Activated CD4-positive, alpha-beta T cell treated with anti-CD3 and anti-CD28 coated beads for 36 hours (primary cell): ENCODE results near the gene AFG1L. TPM values are rescaled to one million over a fixed set of nuclear protein-coding genes. Genes with fewer than 3 reads are reported as not detected.
A peak's percentile ranks its signal among the peaks of the same experiment; 100 is the strongest.

Source experiments
- ATAC-seq: fragments of 200-7000 bp; cut with Tn5 transposase; one replicate; pipeline ENCODE4 v1.10.0; 2021; ENCODE audit warnings: mild to moderate bottlenecking, moderate library complexity
- CTCF ChIA-PET: fragments of 350-600 bp; sonication (Branson Sonifier 250); formaldehyde crosslinking; loops from one replicate; lab custom pipeline; 2021; ENCODE audit warnings: antibody characterized with exemption; lab: Charles Lee
- POLR2A ChIA-PET: fragments of 350-600 bp; sonication (Branson Sonifier 250); formaldehyde crosslinking; loops from one replicate; lab custom pipeline; 2021; ENCODE audit warnings: antibody characterized with exemption, inconsistent platforms; lab: Charles Lee
- DNase-seq: peaks from one replicate; pipeline ENCODE4 v3.0.0-alpha.2; 2020
- H3K27ac Mint-ChIP-seq: one replicate; pipeline ENCODE4 v1.8.0; 2021; ENCODE audit warnings: mixed read lengths
- H3K27me3 Mint-ChIP-seq: one replicate; pipeline ENCODE4 v1.8.0; 2021; ENCODE audit warnings: mixed read lengths
- H3K36me3 Mint-ChIP-seq: one replicate; pipeline ENCODE4 v1.8.0; 2021; ENCODE audit warnings: low read depth, mixed read lengths
- H3K4me1 Mint-ChIP-seq: one replicate; pipeline ENCODE4 v1.8.0; 2021; ENCODE audit warnings: mixed read lengths
- H3K4me3 Mint-ChIP-seq: one replicate; pipeline ENCODE4 v1.8.0; 2021; ENCODE audit warnings: mild to moderate bottlenecking, moderate library complexity, mixed read lengths
- H3K9me3 Mint-ChIP-seq: one replicate; pipeline ENCODE4 v1.8.0; 2021; ENCODE audit warnings: low read depth, mixed read lengths
- intact Hi-C, 2 experiments: fragments of 100-400 bp; cut with DNase I in 1 of 2; cut with micrococcal nuclease in 1 of 2; formaldehyde crosslinking; loops; one replicate each; pipeline versions ENCODE4 v1.14.2 to v1.15.1; 2022 to 2024; cut with DNase I, micrococcal nuclease
- total RNA-seq, 2 experiments: library from RNA; stranded (reverse); gene quantifications; one replicate each; pipeline ENCODE4 v1.2.3, GENCODE V29; 2021

AFG1L gene
- total RNA-seq, 2 experiments from 2014 or later = 6.6 TPM

DNA sequence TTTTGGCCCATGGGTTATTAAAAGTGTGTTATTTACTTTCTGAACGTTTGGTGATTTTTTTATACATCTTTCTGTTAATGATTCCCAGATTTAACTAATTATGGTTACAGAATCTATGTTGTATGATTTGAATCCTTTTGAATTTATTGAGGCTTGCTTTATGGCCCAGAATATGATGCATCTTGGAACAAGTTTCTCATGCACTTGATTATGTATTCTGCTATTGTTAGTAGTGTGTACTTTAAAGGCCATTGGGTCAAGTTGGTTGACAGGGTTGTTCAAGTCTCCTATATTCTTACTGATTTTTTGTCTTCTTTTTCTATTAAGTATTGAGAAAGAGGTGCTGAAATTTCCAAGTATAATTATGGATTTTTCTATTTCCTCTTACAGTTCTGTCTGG, 160.8 kb downstream of the AFG1L start:
- POLR2A ChIA-PET = no interaction called here
- no peak for DNase-seq
- H3K27me3 Mint-ChIP-seq = peaks cover 30% of the 10 kb centered on the region
- H3K27ac Mint-ChIP-seq = no peak overlapping the region
- H3K36me3 Mint-ChIP-seq = peaks cover 2% of the 10 kb centered on the region
- H3K4me1 Mint-ChIP-seq = peaks cover 7% of the 10 kb centered on the region
- ATAC-seq = no peak
- intact Hi-C loops = no loop called here
- no peaks in the 10 kb centered on the region for H3K9me3 Mint-ChIP-seq
- H3K4me3 Mint-ChIP-seq = no peak overlapping the region
- CTCF ChIA-PET = no interaction called here

DNA sequence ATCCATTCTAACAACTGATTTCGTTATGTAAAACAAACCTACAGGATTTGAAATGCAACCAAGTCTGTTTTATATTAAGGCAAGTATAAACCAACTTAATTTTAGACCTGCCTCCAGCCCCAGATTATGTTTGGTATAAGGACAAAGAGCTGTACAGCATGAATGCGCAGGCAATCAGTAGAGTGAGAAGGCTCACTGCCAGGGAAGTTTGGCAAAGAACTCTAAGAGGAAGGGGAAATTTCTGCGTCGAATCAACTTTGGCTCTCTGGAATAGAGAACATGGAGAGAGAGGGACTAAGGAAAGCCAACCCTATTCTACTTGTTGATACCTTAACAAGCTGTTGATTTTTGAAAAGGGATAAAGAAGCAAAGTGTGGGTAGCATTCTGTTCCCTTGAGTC, 168.9 kb downstream of the AFG1L start:
- intact Hi-C loops = no loop called here

DNA sequence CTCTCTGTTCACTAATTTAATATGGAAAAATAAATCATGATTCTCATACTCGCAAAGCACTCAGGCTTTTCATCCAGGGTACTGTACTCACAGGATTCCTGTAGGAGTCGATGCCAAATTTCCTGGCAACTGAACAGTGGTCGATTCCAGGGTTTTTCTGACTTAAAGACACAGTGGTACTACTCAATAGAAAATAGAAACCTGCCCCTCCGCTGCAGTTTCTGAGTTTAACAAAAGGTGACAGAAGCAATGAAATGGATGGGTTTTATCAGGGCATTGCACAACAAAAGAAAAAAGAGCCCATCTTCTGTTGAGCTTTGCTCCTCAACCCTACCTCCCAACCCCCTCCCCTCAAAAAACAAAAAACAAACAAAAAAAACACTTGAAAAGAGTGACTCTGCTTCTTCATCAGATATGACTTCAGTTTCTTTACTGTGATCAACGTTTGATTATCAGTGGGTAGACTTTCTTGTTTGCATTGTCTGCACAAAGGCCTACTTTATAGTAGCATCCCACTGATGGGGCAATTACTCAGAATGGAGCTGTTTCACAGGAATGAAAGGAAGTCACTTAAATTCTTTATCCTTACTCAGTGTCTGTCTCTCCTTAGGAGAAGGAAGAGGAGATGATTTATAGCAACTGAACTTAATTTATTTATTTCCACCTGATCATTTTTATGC, 169.7 kb downstream of the AFG1L start:
- H3K4me3 Mint-ChIP-seq = no peak overlapping the region
- H3K4me1 Mint-ChIP-seq = no peaks in the 10 kb centered on the region
- ChIA-PET POLR2A (no interaction called here), CTCF (interaction anchor here (0.5 kb wide), 1 partner anchor 431 kb away, joined by 3 read pairs; no protein-coding TSS in a partner anchor)
- H3K9me3 Mint-ChIP-seq = no peaks in the 10 kb centered on the region
- ATAC-seq = no peak
- no peak overlapping the region for H3K27ac Mint-ChIP-seq
- no peak for DNase-seq
- peaks cover 5% of the 10 kb centered on the region for H3K36me3 Mint-ChIP-seq
- intact Hi-C loops = no loop called here
- H3K27me3 Mint-ChIP-seq = peaks cover 16% of the 10 kb centered on the region

More for the DNA sequence above, 168.9 kb downstream of the AFG1L start:
- DNase-seq = no peak
- ChIA-PET CTCF (no interaction called here), POLR2A (no interaction called here)
- Mint-ChIP-seq H3K36me3 (peaks cover 5% of the 10 kb centered on the region), H3K4me1 (no peaks in the 10 kb centered on the region), H3K27ac (no peak overlapping the region), H3K9me3 (no peaks in the 10 kb centered on the region), H3K4me3 (no peak overlapping the region), H3K27me3 (peaks cover 12% of the 10 kb centered on the region)
- ATAC-seq = no peak

DNA sequence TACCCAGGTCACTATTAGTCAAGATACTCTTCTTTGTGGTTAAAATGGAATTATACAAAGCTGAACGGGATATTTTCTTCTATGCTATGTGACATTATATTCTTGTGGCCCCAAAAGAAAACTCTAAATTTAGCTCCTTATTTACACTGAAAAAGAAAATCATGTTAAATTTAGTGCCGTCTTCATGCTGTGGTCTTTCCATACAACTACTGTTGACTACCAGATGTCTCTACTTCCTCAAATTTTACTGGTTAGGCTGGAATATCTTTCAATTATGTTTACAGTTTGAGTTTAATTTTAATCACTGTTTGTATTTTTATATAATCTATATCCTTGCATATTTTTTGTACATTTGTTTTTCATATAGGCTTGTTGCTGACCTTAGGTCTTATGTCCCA, 170.2 kb downstream of the AFG1L start:
- ATAC-seq = no peak
- no peak overlapping the region for H3K4me3 Mint-ChIP-seq
- intact Hi-C loops = no loop called here
- ChIA-PET POLR2A (no interaction called here), CTCF (interaction anchor here (0.5 kb wide), 1 partner anchor 431 kb away, joined by 3 read pairs; no protein-coding TSS in a partner anchor)
- H3K27me3 Mint-ChIP-seq = peaks cover 18% of the 10 kb centered on the region
- no peak for DNase-seq
- H3K27ac Mint-ChIP-seq = no peak overlapping the region
- no peaks in the 10 kb centered on the region for H3K9me3 Mint-ChIP-seq
- peaks cover 5% of the 10 kb centered on the region for H3K36me3 Mint-ChIP-seq
- H3K4me1 Mint-ChIP-seq = no peaks in the 10 kb centered on the region

GRCh38 chr6:108468346-108468745, 173.5 kb downstream of the AFG1L start:
- ATAC-seq (no peak), DNase-seq (no peak)
- CTCF ChIA-PET = interaction anchor here (0.7 kb wide), 1 partner anchor 32 kb away, joined by 3 read pairs; no protein-coding TSS in a partner anchor
- no peaks in the 10 kb centered on the region for H3K4me1 Mint-ChIP-seq
- H3K4me3 Mint-ChIP-seq = no peak overlapping the region
- POLR2A ChIA-PET = no interaction called here
- H3K27me3 Mint-ChIP-seq = peaks cover 24% of the 10 kb centered on the region
- intact Hi-C loops = no loop called here
- peaks cover 5% of the 10 kb centered on the region for H3K36me3 Mint-ChIP-seq
- no peak overlapping the region for H3K27ac Mint-ChIP-seq
- no peaks in the 10 kb centered on the region for H3K9me3 Mint-ChIP-seq

GRCh38 chr6:108469316-108469715, 174.5 kb downstream of the AFG1L start:
- Mint-ChIP-seq H3K4me3 (no peak overlapping the region), H3K9me3 (no peaks in the 10 kb centered on the region)
- intact Hi-C loops = no loop called here

DNA sequence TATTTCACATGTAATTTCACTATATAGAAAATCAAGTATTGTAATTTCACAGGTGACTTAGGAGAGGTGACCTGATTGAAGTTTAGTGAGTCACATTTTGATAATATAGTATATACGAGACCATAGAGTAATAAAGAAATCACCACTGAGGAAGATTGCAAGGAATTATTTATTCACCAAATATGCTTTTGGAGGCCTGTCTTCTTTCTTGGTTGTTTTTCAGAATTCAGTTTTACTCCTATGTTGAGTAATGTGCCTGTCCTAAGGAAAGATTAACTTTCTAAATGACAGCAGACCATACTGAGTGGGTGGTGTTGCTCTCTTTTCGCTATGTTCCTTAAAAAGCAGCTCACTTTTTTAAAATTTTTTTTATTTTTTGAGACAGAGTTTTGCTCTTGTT, 178.3 kb downstream of the AFG1L start:
- POLR2A ChIA-PET = interaction anchor here (0.7 kb wide), 1 partner anchor 28 kb away, joined by 11 read pairs; no protein-coding TSS in a partner anchor
- DNase-seq = no peak
- CTCF ChIA-PET = interaction anchor here (0.8 to 1.4 kb wide), 2 partner anchors 22 to 28 kb away, joined by 3 to 8 read pairs; no protein-coding TSS in a partner anchor
- intact Hi-C loops = loop anchor here (1.0 kb wide), 1 partner anchor 28 kb away; no protein-coding TSS in a partner anchor
- Mint-ChIP-seq H3K27me3 (peaks cover 17% of the 10 kb centered on the region), H3K4me3 (no peak overlapping the region), H3K36me3 (peaks cover 16% of the 10 kb centered on the region), H3K9me3 (no peaks in the 10 kb centered on the region), H3K27ac (no peak overlapping the region), H3K4me1 (peaks cover 4% of the 10 kb centered on the region)
- peak; percentile 88 for ATAC-seq

More at GRCh38 chr6:108469316-108469715, 174.5 kb downstream of the AFG1L start:
- POLR2A ChIA-PET = no interaction called here
- peaks cover 18% of the 10 kb centered on the region for H3K27me3 Mint-ChIP-seq
- H3K27ac Mint-ChIP-seq = no peak overlapping the region
- ATAC-seq (no peak), DNase-seq (no peak)
- CTCF ChIA-PET = no interaction called here
- H3K4me1 Mint-ChIP-seq = peaks cover 4% of the 10 kb centered on the region
- peaks cover 5% of the 10 kb centered on the region for H3K36me3 Mint-ChIP-seq

DNA sequence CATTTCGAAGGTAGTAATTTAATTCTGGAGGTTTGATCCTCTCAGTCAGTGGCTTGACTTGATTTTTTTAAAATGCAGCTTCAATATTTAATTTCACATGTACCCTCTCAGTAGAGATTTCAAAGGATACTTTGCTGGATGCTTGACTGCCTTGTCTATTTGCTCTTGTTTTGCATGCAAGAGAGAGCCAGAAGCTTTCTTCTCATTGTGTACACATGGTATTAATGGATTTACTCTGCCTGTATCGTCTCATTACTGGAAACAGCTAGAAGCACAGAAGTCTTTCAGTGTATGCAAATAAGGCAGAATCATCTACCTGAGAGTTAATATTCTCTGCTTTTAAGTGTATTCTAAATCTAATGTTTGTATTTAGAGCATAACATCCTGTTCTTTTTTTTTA, 181.5 kb downstream of the AFG1L start:
- Mint-ChIP-seq H3K4me1 (peaks cover 4% of the 10 kb centered on the region), H3K27me3 (peaks cover 1% of the 10 kb centered on the region), H3K36me3 (peaks cover 31% of the 10 kb centered on the region), H3K4me3 (no peak overlapping the region), H3K27ac (no peak overlapping the region), H3K9me3 (no peaks in the 10 kb centered on the region)
- ATAC-seq (no peak), DNase-seq (no peak)
- ChIA-PET POLR2A (no interaction called here), CTCF (interaction anchor here (1.3 to 1.8 kb wide), 4 partner anchors 15 to 51 kb away, joined by 3 to 7 read pairs (median 4); no protein-coding TSS in a partner anchor)
- intact Hi-C loops = no loop called here

DNA sequence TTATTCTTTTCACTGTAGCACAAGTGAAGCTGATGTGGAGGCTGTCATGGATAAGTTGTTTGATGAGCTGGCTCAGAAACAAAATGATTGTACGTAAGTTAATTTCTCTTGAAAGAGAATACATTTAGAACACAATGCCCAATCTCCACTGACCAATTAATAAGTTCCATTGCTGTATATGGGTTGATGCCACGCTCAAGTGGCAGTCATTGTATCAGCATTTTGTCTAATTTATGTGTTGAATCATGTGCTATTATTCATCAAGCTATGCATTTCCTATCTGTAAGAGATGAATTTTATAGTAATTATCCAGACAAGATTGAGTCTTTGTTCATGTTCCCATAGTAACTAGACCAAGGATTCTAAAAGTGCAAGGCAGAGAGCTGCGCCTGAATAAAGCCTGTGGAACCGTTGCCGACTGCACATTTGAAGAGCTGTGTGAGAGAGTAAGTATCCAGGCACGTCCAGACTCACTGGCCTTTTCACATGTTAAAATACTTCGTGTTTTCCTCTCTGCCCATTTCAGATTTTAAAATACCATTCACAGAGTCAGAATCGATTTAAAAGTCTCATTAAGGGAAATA, 182.1 kb downstream of the AFG1L start:
- peaks cover 4% of the 10 kb centered on the region for H3K4me1 Mint-ChIP-seq
- peaks cover 2% of the 10 kb centered on the region for H3K9me3 Mint-ChIP-seq
- H3K4me3 Mint-ChIP-seq = no peak overlapping the region
- CTCF ChIA-PET = interaction anchor here (1.2 to 1.8 kb wide), 5 partner anchors 14 to 50 kb away, joined by 3 to 7 read pairs (median 3); no protein-coding TSS in a partner anchor
- no peak overlapping the region for H3K27ac Mint-ChIP-seq
- no peak for ATAC-seq
- no peak for DNase-seq
- intact Hi-C loops = no loop called here
- POLR2A ChIA-PET = no interaction called here
- H3K36me3 Mint-ChIP-seq = peaks cover 35% of the 10 kb centered on the region
- peaks cover 1% of the 10 kb centered on the region for H3K27me3 Mint-ChIP-seq

- H3K27me3 Mint-ChIP-seq = no peaks in the 10 kb centered on the region
- intact Hi-C loops = no loop called here
- peaks cover 32% of the 10 kb centered on the region for H3K36me3 Mint-ChIP-seq
- no peak overlapping the region for H3K27ac Mint-ChIP-seq
- POLR2A ChIA-PET = no interaction called here
- H3K9me3 Mint-ChIP-seq = peaks cover 6% of the 10 kb centered on the region
- DNase-seq (no peak), ATAC-seq (no peak)
- H3K4me1 Mint-ChIP-seq = no peaks in the 10 kb centered on the region
- CTCF ChIA-PET = no interaction called here
- no peak overlapping the region for H3K4me3 Mint-ChIP-seq
Observed at GRCh38 chr6:108482559-108482958, 187.7 kb downstream of the AFG1L start.

DNA sequence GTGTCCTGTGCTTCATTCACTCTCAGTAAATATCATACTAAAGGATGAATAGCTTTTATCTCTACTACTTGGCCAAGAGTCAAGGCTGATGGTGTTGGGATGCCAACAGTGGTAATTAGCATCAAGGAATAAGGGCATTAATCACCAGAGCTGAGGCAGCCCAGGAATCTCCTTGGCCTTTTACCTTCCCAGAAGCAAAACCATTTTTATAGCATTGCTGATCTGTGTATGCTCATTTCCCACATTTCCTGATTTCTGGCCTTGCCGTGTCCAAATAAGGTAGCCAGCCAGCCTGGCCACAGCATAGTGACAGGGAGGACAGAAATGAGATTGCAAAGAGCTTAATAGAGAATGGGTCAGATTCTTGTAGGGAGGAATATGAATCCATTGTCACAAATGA, 189.2 kb downstream of the AFG1L start:
- Mint-ChIP-seq H3K27me3 (no peaks in the 10 kb centered on the region), H3K27ac (no peak overlapping the region), H3K9me3 (peaks cover 6% of the 10 kb centered on the region), H3K4me1 (no peaks in the 10 kb centered on the region), H3K4me3 (no peak overlapping the region), H3K36me3 (peaks cover 24% of the 10 kb centered on the region)
- CTCF ChIA-PET = interaction anchor here (0.7 kb wide), 1 partner anchor 9 kb away, joined by 3 read pairs; no protein-coding TSS in a partner anchor
- POLR2A ChIA-PET = no interaction called here
- ATAC-seq (no peak), DNase-seq (no peak)
- intact Hi-C loops = no loop called here
